Stimulated activated CD4-positive, alpha-beta T cell treated with anti-CD3 and anti-CD28 coated beads, Interleukin-4, amount 100 ng/mL, for 4 hours (primary cell): Measurements from ENCODE around the gene TTF1.

ENCODE experiments used
- DNase-seq, 2 experiments: peaks; one replicate each; pipeline ENCODE4 v3.0.0-alpha.2; 2020

Gene TTF1

GRCh38 chr9:132406554-132407122 is at the start of gene TTF1:
Gene TTF1, minus strand, starts transcription at chr9:132406840. Its CDS starts 4,019 bp downstream, at chr9:132402821.
- DNase-seq = peak; percentile 91 to 93

- no peak for DNase-seq
These were observed 49.6 kb upstream of the TTF1 start for GRCh38 chr9:132456241-132456640.

- DNase-seq = no peak
These were observed 44.6 kb upstream of the TTF1 start for GRCh38 chr9:132451276-132451675.

- DNase-seq = no peak
These were observed 41.3 kb upstream of the TTF1 start for GRCh38 chr9:132447902-132448301.

GRCh38 chr9:132447346-132447745 is 40.7 kb upstream of the TTF1 start:
- DNase-seq = no peak

GRCh38 chr9:132446887-132447286 is 40.2 kb upstream of the TTF1 start:
- DNase-seq = no peak

GRCh38 chr9:132443951-132444607 is 37.4 kb upstream of the TTF1 start:
- no peak for DNase-seq

GRCh38 chr9:132441404-132441803 is 34.8 kb upstream of the TTF1 start:
- DNase-seq = no peak

- no peak for DNase-seq
These were observed 34.1 kb upstream of the TTF1 start for GRCh38 chr9:132440735-132441134.

GRCh38 chr9:132439153-132439552 is 32.5 kb upstream of the TTF1 start:
- DNase-seq = no peak

GRCh38 chr9:132434881-132435280 is 28.2 kb upstream of the TTF1 start:
- no peak for DNase-seq

- DNase-seq = no peak
These were observed 24.4 kb upstream of the TTF1 start for GRCh38 chr9:132430998-132431397.

GRCh38 chr9:132426639-132427414 is 20.2 kb upstream of the TTF1 start:
- DNase-seq = no peak

GRCh38 chr9:132425675-132426062 is 19.0 kb upstream of the TTF1 start:
- no peak for DNase-seq

- no peak for DNase-seq
These were observed 18.4 kb upstream of the TTF1 start for GRCh38 chr9:132424857-132425674.

- DNase-seq = no peak
These were observed 16.9 kb upstream of the TTF1 start for GRCh38 chr9:132423503-132423902.

GRCh38 chr9:132422574-132422973 is 15.9 kb upstream of the TTF1 start:
- DNase-seq = no peak

- no peak for DNase-seq
These were observed 12.2 kb upstream of the TTF1 start for GRCh38 chr9:132418726-132419363.

GRCh38 chr9:132415181-132415580 is 8.5 kb upstream of the TTF1 start:
- DNase-seq = no peak

GRCh38 chr9:132414731-132415130 is 8.1 kb upstream of the TTF1 start:
- no peak for DNase-seq

GRCh38 chr9:132413926-132414325 is 7.3 kb upstream of the TTF1 start:
- DNase-seq = no peak

- DNase-seq = no peak
These were observed 5.4 kb upstream of the TTF1 start for GRCh38 chr9:132412089-132412488.

GRCh38 chr9:132411091-132411508 is 4.5 kb upstream of the TTF1 start:
- DNase-seq = peak; percentile 57 to 65
